Measurements from ENCODE around the gene RPAP2. TPM values are rescaled to one million over a fixed set of nuclear protein-coding genes. Genes with fewer than 3 reads are reported as not detected.

RPAP2 gene
- total and polyA plus RNA-seq, 2 donors (not counting 1 experiment from before 2014, with no cell fraction given) = 5.6 to 13.3 TPM

GRCh38 chr1:92343061-92343460 is 44.2 kb downstream of the RPAP2 start:
- peak in 1 of 2 donors; percentile 3 for DNase-seq (ENCODE audit: low read depth in 2 of 2)
- Histone ChIP-seq H3K79me2 (ENCODE audit: control insufficient read depth, insufficient read depth, low read length) (no peaks in the 10 kb centered on the region), H3K9me3 (ENCODE audit: control insufficient read depth, insufficient read depth, low read depth, low read length) (no peaks in the 10 kb centered on the region), H3K27ac (ENCODE audit: insufficient read depth, low read length) (no peak overlapping the region), H3K4me3 (replicated peaks in 1 of 4; ENCODE audit: control extremely low read depth in 1 of 4, insufficient read depth in 1 of 4, low read depth in 3 of 4, low read length in 4 of 4) (no peak overlapping the region), H3K36me3 (ENCODE audit: control insufficient read depth, insufficient read depth, low read length) (no peaks in the 10 kb centered on the region), H3K27me3 (ENCODE audit: control insufficient read depth, insufficient read depth, low read length) (no peaks in the 10 kb centered on the region), H3K4me1 (ENCODE audit: control insufficient read depth, extremely low read depth, insufficient read depth, low read length) (no peaks in the 10 kb centered on the region), H3K4me2 (ENCODE audit: extremely low read depth, insufficient read depth, low read length) (no peak overlapping the region), H2AFZ (ENCODE audit: low read length) (no peak overlapping the region), H3K9ac (ENCODE audit: insufficient read depth, low read length) (no peak overlapping the region), H4K20me1 (ENCODE audit: control insufficient read depth, extremely low read depth, insufficient read depth, low read length) (no peaks in the 10 kb centered on the region)
- no peak for TF ChIP-seq EZH2 (IDR thresholded peaks at IDR 0.05; ENCODE audit: low read length, missing control alignments)
- TF ChIP-seq, protein P1, sequence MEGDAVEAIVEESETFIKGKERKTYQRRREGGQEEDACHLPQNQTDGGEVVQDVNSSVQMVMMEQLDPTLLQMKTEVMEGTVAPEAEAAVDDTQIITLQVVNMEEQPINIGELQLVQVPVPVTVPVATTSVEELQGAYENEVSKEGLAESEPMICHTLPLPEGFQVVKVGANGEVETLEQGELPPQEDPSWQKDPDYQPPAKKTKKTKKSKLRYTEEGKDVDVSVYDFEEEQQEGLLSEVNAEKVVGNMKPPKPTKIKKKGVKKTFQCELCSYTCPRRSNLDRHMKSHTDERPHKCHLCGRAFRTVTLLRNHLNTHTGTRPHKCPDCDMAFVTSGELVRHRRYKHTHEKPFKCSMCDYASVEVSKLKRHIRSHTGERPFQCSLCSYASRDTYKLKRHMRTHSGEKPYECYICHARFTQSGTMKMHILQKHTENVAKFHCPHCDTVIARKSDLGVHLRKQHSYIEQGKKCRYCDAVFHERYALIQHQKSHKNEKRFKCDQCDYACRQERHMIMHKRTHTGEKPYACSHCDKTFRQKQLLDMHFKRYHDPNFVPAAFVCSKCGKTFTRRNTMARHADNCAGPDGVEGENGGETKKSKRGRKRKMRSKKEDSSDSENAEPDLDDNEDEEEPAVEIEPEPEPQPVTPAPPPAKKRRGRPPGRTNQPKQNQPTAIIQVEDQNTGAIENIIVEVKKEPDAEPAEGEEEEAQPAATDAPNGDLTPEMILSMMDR (conservative IDR thresholded peaks at IDR 0.05 in 1 of 2, IDR thresholded peaks at IDR 0.05 in 1 of 2; ENCODE audit: low read depth in 1 of 2, low read length in 2 of 2) = no peak

DNA sequence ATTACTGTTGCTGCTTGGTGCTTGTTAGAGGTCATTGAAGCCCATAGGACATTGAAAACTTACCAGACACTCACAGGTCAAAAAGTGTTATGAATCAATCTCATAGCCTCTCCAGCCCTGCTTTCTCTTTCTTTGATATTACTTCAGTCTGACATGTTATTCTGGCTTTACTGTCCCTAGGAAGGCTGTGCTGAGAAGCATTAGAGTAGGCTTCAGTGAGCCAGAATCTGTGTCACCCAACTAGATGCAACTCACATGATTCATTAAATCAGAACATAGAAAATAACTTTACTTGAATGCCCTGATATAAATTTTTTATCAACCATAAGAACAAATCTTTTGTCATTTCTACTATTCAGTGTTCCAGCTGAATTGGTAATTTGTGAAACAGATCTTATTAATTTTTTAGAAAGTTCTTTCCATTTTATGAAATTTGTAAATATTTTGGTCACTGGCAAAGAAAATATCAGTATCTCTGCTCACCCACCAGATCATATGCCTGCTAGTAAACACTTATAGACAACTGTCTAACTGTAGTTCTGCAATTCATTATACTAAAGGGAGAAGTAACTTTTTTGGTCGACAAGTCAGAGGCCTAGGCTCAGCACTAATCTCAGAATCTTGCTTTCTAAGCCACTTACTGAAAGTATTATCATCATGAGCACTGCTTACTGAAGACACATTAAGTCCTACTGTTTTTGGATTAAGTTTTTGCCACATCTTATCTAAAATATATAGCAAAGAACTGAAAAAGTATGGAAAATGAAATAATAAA is 48.2 kb downstream of the RPAP2 start:
- Histone ChIP-seq H3K36me3 (ENCODE audit: control insufficient read depth, insufficient read depth, low read length) (no peaks in the 10 kb centered on the region), H3K4me2 (ENCODE audit: extremely low read depth, insufficient read depth, low read length) (no peak overlapping the region)
- TF ChIP-seq, protein P1 (conservative IDR thresholded peaks at IDR 0.05 in 1 of 2, IDR thresholded peaks at IDR 0.05 in 1 of 2; ENCODE audit: low read depth in 1 of 2, low read length in 2 of 2) = no peak
- no peak for TF ChIP-seq EZH2 (IDR thresholded peaks at IDR 0.05; ENCODE audit: low read length, missing control alignments)

GRCh38 chr1:92352856-92353255 is 54.0 kb downstream of the RPAP2 start:
- H3K4me1 ChIP-seq (ENCODE audit: control insufficient read depth, extremely low read depth, insufficient read depth, low read length) = peaks cover 2% of the 10 kb centered on the region
- H3K4me2 ChIP-seq (ENCODE audit: extremely low read depth, insufficient read depth, low read length) = no peak overlapping the region
- H3K9ac ChIP-seq (ENCODE audit: insufficient read depth, low read length) = no peak overlapping the region
- no peaks in the 10 kb centered on the region for H3K9me3 ChIP-seq (ENCODE audit: control insufficient read depth, insufficient read depth, low read depth, low read length)
- TF ChIP-seq EZH2 (IDR thresholded peaks at IDR 0.05; ENCODE audit: low read length, missing control alignments) = no peak
- TF ChIP-seq, protein P1 (conservative IDR thresholded peaks at IDR 0.05 in 1 of 2, IDR thresholded peaks at IDR 0.05 in 1 of 2; ENCODE audit: low read depth in 1 of 2, low read length in 2 of 2) = no peak
- no peak overlapping the region for H3K4me3 ChIP-seq (replicated peaks in 1 of 4; ENCODE audit: control extremely low read depth in 1 of 4, insufficient read depth in 1 of 4, low read depth in 3 of 4, low read length in 4 of 4)
- H3K36me3 ChIP-seq (ENCODE audit: control insufficient read depth, insufficient read depth, low read length) = no peaks in the 10 kb centered on the region
- no peaks in the 10 kb centered on the region for H3K79me2 ChIP-seq (ENCODE audit: control insufficient read depth, insufficient read depth, low read length)
- no peak overlapping the region for H3K27ac ChIP-seq (ENCODE audit: insufficient read depth, low read length)
- H4K20me1 ChIP-seq (ENCODE audit: control insufficient read depth, extremely low read depth, insufficient read depth, low read length) = no peaks in the 10 kb centered on the region
- no peak overlapping the region for H2AFZ ChIP-seq (ENCODE audit: low read length)
- DNase-seq (ENCODE audit: low read depth in 2 of 2) = no peak
- H3K27me3 ChIP-seq (ENCODE audit: control insufficient read depth, insufficient read depth, low read length) = no peaks in the 10 kb centered on the region

More for the DNA sequence above, 48.2 kb downstream of the RPAP2 start:
- DNase-seq (ENCODE audit: low read depth in 2 of 2) = no peak
- H3K9me3 ChIP-seq (ENCODE audit: control insufficient read depth, insufficient read depth, low read depth, low read length) = no peaks in the 10 kb centered on the region
- no peaks in the 10 kb centered on the region for H4K20me1 ChIP-seq (ENCODE audit: control insufficient read depth, extremely low read depth, insufficient read depth, low read length)
- no peak overlapping the region for H3K9ac ChIP-seq (ENCODE audit: insufficient read depth, low read length)
- H3K27me3 ChIP-seq (ENCODE audit: control insufficient read depth, insufficient read depth, low read length) = no peaks in the 10 kb centered on the region
- no peaks in the 10 kb centered on the region for H3K4me1 ChIP-seq (ENCODE audit: control insufficient read depth, extremely low read depth, insufficient read depth, low read length)
- H2AFZ ChIP-seq (ENCODE audit: low read length) = no peak overlapping the region
- no peak overlapping the region for H3K27ac ChIP-seq (ENCODE audit: insufficient read depth, low read length)
- H3K4me3 ChIP-seq (replicated peaks in 1 of 4; ENCODE audit: control extremely low read depth in 1 of 4, insufficient read depth in 1 of 4, low read depth in 3 of 4, low read length in 4 of 4) = no peak overlapping the region
- no peaks in the 10 kb centered on the region for H3K79me2 ChIP-seq (ENCODE audit: control insufficient read depth, insufficient read depth, low read length)
